Fibroblast of peridontal ligament (primary cell): ENCODE results near the gene HOXC9.
"Not testable (repeated sequence)": the region's sequence is repeated elsewhere in the genome, so short reads cannot be mapped to it uniquely, and the experiment has no call there.

Experiments used
- DNase-seq: peaks from one replicate; pipeline ENCODE4 v3.0.0-alpha.2; 2010; ENCODE audit errors: extremely low read depth

HOXC9 gene

GRCh38 chr12:54040148-54040494 lies 40.2 kb downstream of the HOXC9 start:
- DNase-seq = no peak

GRCh38 chr12:54040648-54041047 lies 40.7 kb downstream of the HOXC9 start:
- DNase-seq = no peak

GRCh38 chr12:54041097-54041690 lies 41.2 kb downstream of the HOXC9 start:
- DNase-seq = no peak

GRCh38 chr12:54042033-54042432 lies 42.1 kb downstream of the HOXC9 start:
- not testable (repeated sequence) for DNase-seq

- DNase-seq = no peak
These were observed 43.3 kb downstream of the HOXC9 start for GRCh38 chr12:54042970-54043853.

- DNase-seq = no peak
These were observed 44.6 kb downstream of the HOXC9 start for GRCh38 chr12:54044425-54045103.

GRCh38 chr12:54045401-54045800 lies 45.4 kb downstream of the HOXC9 start:
- DNase-seq = no peak

GRCh38 chr12:54045868-54046521 lies 46.0 kb downstream of the HOXC9 start:
- DNase-seq = no peak

- no peak for DNase-seq
These were observed 46.8 kb downstream of the HOXC9 start for GRCh38 chr12:54046809-54047159.

GRCh38 chr12:54047160-54047963 lies 47.4 kb downstream of the HOXC9 start:
- no peak for DNase-seq

- DNase-seq = no peak
These were observed 48.0 kb downstream of the HOXC9 start for GRCh38 chr12:54047964-54048303.

- DNase-seq = no peak
These were observed 48.6 kb downstream of the HOXC9 start for GRCh38 chr12:54048406-54049093.

- DNase-seq = no peak
These were observed 49.1 kb downstream of the HOXC9 start for GRCh38 chr12:54049108-54049507.

- no peak for DNase-seq
These were observed 50.5 kb downstream of the HOXC9 start for GRCh38 chr12:54050482-54050810.

GRCh38 chr12:54051026-54051842 lies 51.3 kb downstream of the HOXC9 start:
- DNase-seq = no peak

GRCh38 chr12:54051874-54052437 lies 52.0 kb downstream of the HOXC9 start:
- no peak for DNase-seq

- no peak for DNase-seq
These were observed 52.6 kb downstream of the HOXC9 start for GRCh38 chr12:54052438-54053002.
